SHP77 treated with DMSO at 0.1 percent for 48 hours (cell line): ENCODE measurements around the gene SERTAD1.
A peak's percentile ranks its signal among the peaks of the same experiment; 100 is the strongest.
"Not testable (repeated sequence)": the region's sequence is repeated elsewhere in the genome, so short reads cannot be mapped to it uniquely, and the experiment has no call there.

Experiments used
- DNase-seq: peaks from one replicate; lab custom pipeline; 2025; lab: John Stamatoyannopoulos, UW

Gene SERTAD1

GRCh38 chr19:40450664-40451063 lies 24.9 kb upstream of the SERTAD1 start:
- no peak for DNase-seq

GRCh38 chr19:40449506-40449905 lies 23.7 kb upstream of the SERTAD1 start:
- DNase-seq, result no peak

- no peak for DNase-seq
Measured at GRCh38 chr19:40446263-40446784, 20.5 kb upstream of the SERTAD1 start.

- no peak for DNase-seq
Measured at GRCh38 chr19:40445780-40446262, 20.0 kb upstream of the SERTAD1 start.

- no peak for DNase-seq
Measured at GRCh38 chr19:40444825-40445312, 19.1 kb upstream of the SERTAD1 start.

GRCh38 chr19:40444000-40444824 lies 18.4 kb upstream of the SERTAD1 start, which contains the start of gene SERTAD3:
SERTAD3 (minus strand) TSS chr19:40444335; CDS start chr19:40442080, 2,255 bp downstream.
- DNase-seq, result peak; percentile 95

GRCh38 chr19:40443131-40443999 lies 17.6 kb upstream of the SERTAD1 start:
- peak; percentile 99 for DNase-seq

GRCh38 chr19:40442328-40443130 lies 16.7 kb upstream of the SERTAD1 start:
- DNase-seq, result no peak

- no peak for DNase-seq
Measured at GRCh38 chr19:40441719-40442253, 16.0 kb upstream of the SERTAD1 start.

GRCh38 chr19:40438284-40438683 lies 12.5 kb upstream of the SERTAD1 start:
- no peak for DNase-seq

GRCh38 chr19:40433391-40434216 lies 7.8 kb upstream of the SERTAD1 start:
- DNase-seq, result peak; percentile 78

GRCh38 chr19:40432760-40433159 lies 7.0 kb upstream of the SERTAD1 start:
- DNase-seq, result not testable (repeated sequence)

- no peak for DNase-seq
Measured at GRCh38 chr19:40431698-40432097, 5.9 kb upstream of the SERTAD1 start.

- not testable (repeated sequence) for DNase-seq
Measured at GRCh38 chr19:40430242-40430641, 4.5 kb upstream of the SERTAD1 start.

GRCh38 chr19:40428197-40428596 lies 2.4 kb upstream of the SERTAD1 start:
- DNase-seq, result not testable (repeated sequence)

- DNase-seq, result no peak
Measured at GRCh38 chr19:40424637-40425449, 949 bp downstream of the SERTAD1 start.

GRCh38 chr19:40423938-40424337 lies 1.9 kb downstream of the SERTAD1 start:
- no peak for DNase-seq

GRCh38 chr19:40422748-40423566 lies 2.8 kb downstream of the SERTAD1 start:
- DNase-seq, result no peak
